Esophagus muscularis mucosa (tissue), 4 donors: ENCODE data around the gene CST6. TPM values are rescaled to one million over a fixed set of nuclear protein-coding genes. Genes with fewer than 3 reads are reported as not detected.

Experiments used
- DNase-seq: peaks from one replicate; pipeline ENCODE4 v3.0.0-alpha.2; 2017; ENCODE audit errors: extremely low spot score
- H3K27ac ChIP-seq, 4 donors: fragments of 200-600 bp; sonication (generic); replicated peaks in 1 of 4; 1 replicate in 3 of 4; 2 replicates in 1 of 4; pipeline ENCODE4 v1.5.1; 2016 to 2019; ENCODE audit warnings: mild to moderate bottlenecking in 1 of 4
- H3K27me3 ChIP-seq, 4 donors: fragments of 200-600 bp; sonication (generic); one replicate each; pipeline versions ENCODE4 v1.5.1 to v1.6.0; 2016 to 2019
- H3K36me3 ChIP-seq, 4 donors: fragments of 200-600 bp; sonication (generic); one replicate each; pipeline ENCODE4 v1.5.1; 2016 to 2019
- H3K4me1 ChIP-seq, 4 donors: fragments of 200-600 bp; sonication (generic); one replicate each; pipeline ENCODE4 v1.5.1; 2016 to 2019
- H3K4me3 ChIP-seq, 4 donors: fragments of 200-600 bp; sonication (generic); 1 replicate in 2 of 4; 2 replicates in 2 of 4; pipeline ENCODE4 v1.5.1; 2016 to 2019; ENCODE audit warnings: mild to moderate bottlenecking in 4 of 4, moderate library complexity in 1 of 4
- H3K9me3 ChIP-seq, 4 donors: fragments of 200-600 bp; sonication (generic); 1 replicate in 3 of 4; 2 replicates in 1 of 4; pipeline ENCODE4 v1.5.1; 2016 to 2019
- CTCF ChIP-seq, 3 experiments: fragments of 200-600 bp in 2 of 3; fragments of 450-650 bp in 1 of 3; sonication (generic) in 2 of 3; IDR thresholded peaks; one replicate each; pipeline ENCODE4 v1.5.1; 2017 to 2019; ENCODE audit warnings: antibody characterized with exemption in 3 of 3, mild to moderate bottlenecking in 2 of 3, moderate library complexity in 1 of 3
- EP300 ChIP-seq: sonication (generic); formaldehyde crosslinking; IDR thresholded peaks from one replicate; pipeline ENCODE4 v1.6.1; 2017; ENCODE audit warnings: antibody characterized with exemption
- POLR2A ChIP-seq: fragments of 450-650 bp; IDR thresholded peaks from one replicate; pipeline ENCODE4 v1.6.1; 2017; ENCODE audit warnings: antibody characterized with exemption, moderate library complexity, mild to moderate bottlenecking, low read depth
- POLR2AphosphoS5 ChIP-seq, 2 donors: sonication (generic); formaldehyde crosslinking; IDR thresholded peaks; one replicate each; pipeline ENCODE4 v1.6.1; 2017; ENCODE audit warnings: antibody characterized with exemption in 2 of 2
- WGBS: methylation state at CpG from one replicate; pipeline ENCODE4 v1.1.5; 2018; 5-methylcytosine and 5-hydroxymethylcytosine counted together
- intact Hi-C: fragments of 100-400 bp; cut with DNase I; formaldehyde crosslinking; loops from one replicate; pipeline ENCODE4 v1.15.1; 2023
- total RNA-seq, 4 donors: library from RNA; depleted of rRNA; stranded (reverse); fragments of >200 nt; gene quantifications; one replicate each; pipeline versions ENCODE4 v1.1.0 to v1.2.1, GENCODE V29; 2016

The CST6 gene
- total RNA-seq, result not detected

- no peak within 1 kb of the TSS for H3K27ac ChIP-seq
- intact Hi-C loops, result no loop called here
- H3K4me1 ChIP-seq, result peaks cover 10 to 14% (median 11%) of the 10 kb centered on the region in 4 donors
- TF ChIP-seq EP300, result no peak
- no peak for TF ChIP-seq CTCF (IDR thresholded peaks at IDR 0.05)
- no peak for TF ChIP-seq POLR2AphosphoS5 (IDR thresholded peaks at IDR 0.05)
- TF ChIP-seq POLR2A, result no peak
- H3K9me3 ChIP-seq, result no peaks in the 10 kb centered on the region
- peak within 1 kb of the TSS; percentile 30 to 55 (median 32) for H3K4me3 ChIP-seq
- peaks cover 0 to 36% (median 22%) of the 10 kb centered on the region in 4 donors for H3K27me3 ChIP-seq
- 9% methylated on average over 21 of the region's 61 CpGs for WGBS
- no peaks in the 10 kb centered on the region for H3K36me3 ChIP-seq
- DNase-seq, result no peak
These were observed at the start of gene CST6 for GRCh38 chr11:66011785-66012303. CST6 (plus strand) TSS chr11:66012008; CDS start chr11:66012045, 37 bp downstream.

GRCh38 chr11:65962141-65962564 lies 49.7 kb upstream of the CST6 start:
- Histone ChIP-seq H3K9me3 (no peaks in the 10 kb centered on the region), H3K27ac (peak overlapping the region; percentile 84 to 92 (median 91)), H3K36me3 (peaks cover 30 to 38% (median 34%) of the 10 kb centered on the region in 4 donors), H3K4me1 (peaks cover 23 to 34% (median 32%) of the 10 kb centered on the region in 4 donors), H3K4me3 (peak overlapping the region; percentile 92 to 99 (median 96)), H3K27me3 (peaks cover 0 to 6% (median 0%) of the 10 kb centered on the region in 4 donors)
- TF ChIP-seq POLR2AphosphoS5 (IDR thresholded peaks at IDR 0.05), result no peak
- TF ChIP-seq POLR2A, result no peak
- TF ChIP-seq EP300, result no peak
- no peak for TF ChIP-seq CTCF (IDR thresholded peaks at IDR 0.05)
- WGBS, result 5% methylated on average over 13 of the region's 13 CpGs
- intact Hi-C loops, result loop anchor here (5.0 kb wide), 1 partner anchor 40 kb away; the partner anchor contains the start of genes BANF1 and EIF1AD
- no peak for DNase-seq

GRCh38 chr11:65964906-65965305 lies 46.9 kb upstream of the CST6 start:
- peaks cover 58 to 65% (median 61%) of the 10 kb centered on the region in 4 donors for H3K36me3 ChIP-seq
- no peaks in the 10 kb centered on the region for H3K27me3 ChIP-seq
- DNase-seq, result no peak
- no peak for TF ChIP-seq POLR2AphosphoS5 (IDR thresholded peaks at IDR 0.05)
- no peak for TF ChIP-seq EP300
- no peak for TF ChIP-seq CTCF (IDR thresholded peaks at IDR 0.05)
- TF ChIP-seq POLR2A, result no peak
- no peaks in the 10 kb centered on the region for H3K9me3 ChIP-seq
- H3K27ac ChIP-seq, result no peak overlapping the region
- 71% methylated on average over 9 of the region's 10 CpGs for WGBS
- intact Hi-C loops, result loop anchor here (5.0 kb wide), 1 partner anchor 37 kb away; the partner anchor contains the start of genes BANF1 and EIF1AD
- H3K4me3 ChIP-seq, result no peak overlapping the region
- H3K4me1 ChIP-seq, result peaks cover 23 to 34% (median 32%) of the 10 kb centered on the region in 4 donors

- no peaks in the 10 kb centered on the region for H3K27me3 ChIP-seq
- TF ChIP-seq EP300, result no peak
- no peak for TF ChIP-seq CTCF (IDR thresholded peaks at IDR 0.05)
- no peak for TF ChIP-seq POLR2AphosphoS5 (IDR thresholded peaks at IDR 0.05)
- no peak for TF ChIP-seq POLR2A
- 91% methylated on average over 28 of the region's 36 CpGs for WGBS
- intact Hi-C loops, result no loop called here
- H3K9me3 ChIP-seq, result no peaks in the 10 kb centered on the region
- no peak overlapping the region for H3K27ac ChIP-seq
- DNase-seq, result no peak
- H3K36me3 ChIP-seq, result peaks cover 61 to 72% (median 68%) of the 10 kb centered on the region in 4 donors
- H3K4me1 ChIP-seq, result peaks cover 18 to 28% (median 26%) of the 10 kb centered on the region in 4 donors
- H3K4me3 ChIP-seq, result no peak overlapping the region
These were observed 45.6 kb upstream of the CST6 start for GRCh38 chr11:65965986-65966762.
